Measurements from ENCODE around the gene VSIG8.

- no peak for TF ChIP-seq EZH2 (IDR thresholded peaks at IDR 0.05; ENCODE audit: borderline replicate concordance, low read depth, low read length, poor library complexity, severe bottlenecking)
- TF ChIP-seq CTCF (conservative IDR thresholded peaks at IDR 0.05; ENCODE audit: low read depth, low read length): no peak
Measured at GRCh38 chr1:159862557-159862956, at the start of gene VSIG8.

Data from A673 (cell line).